Activated naive CD4-positive, alpha-beta T cell (primary cell): Measurements from ENCODE around the gene PRKCB.

Source experiments
- DNase-seq, 4 experiments: peaks; one replicate each; lab custom pipeline; 2025; lab: John Stamatoyannopoulos, UW

PRKCB gene

GRCh38 chr16:23941963-23942564, 106.3 kb downstream of the PRKCB start:
- DNase-seq = no peak

- no peak for DNase-seq
These were observed 107.8 kb downstream of the PRKCB start for GRCh38 chr16:23943604-23944003.

GRCh38 chr16:23944381-23944780, 108.6 kb downstream of the PRKCB start:
- no peak for DNase-seq

- no peak for DNase-seq
These were observed 109.5 kb downstream of the PRKCB start for GRCh38 chr16:23945243-23945642.

GRCh38 chr16:23947838-23948237, 112.1 kb downstream of the PRKCB start:
- no peak for DNase-seq

- DNase-seq = peak in 2 of 4 experiments; percentile 27 to 40
These were observed 113.2 kb downstream of the PRKCB start for GRCh38 chr16:23948949-23949411.

GRCh38 chr16:23949630-23950290, 114.0 kb downstream of the PRKCB start:
- DNase-seq = peak in 2 of 4 experiments; percentile 63 to 64

GRCh38 chr16:23950291-23950894, 114.6 kb downstream of the PRKCB start:
- DNase-seq = no peak

GRCh38 chr16:23950898-23951297, 115.1 kb downstream of the PRKCB start:
- DNase-seq = no peak

GRCh38 chr16:23952128-23952970, 116.6 kb downstream of the PRKCB start:
- DNase-seq = peak in 1 of 4 experiments; percentile 12

- DNase-seq = no peak
These were observed 117.2 kb downstream of the PRKCB start for GRCh38 chr16:23952971-23953300.

- DNase-seq = no peak
These were observed 117.7 kb downstream of the PRKCB start for GRCh38 chr16:23953476-23953875.

GRCh38 chr16:23955088-23955487, 119.3 kb downstream of the PRKCB start:
- no peak for DNase-seq

- DNase-seq = no peak
These were observed 121.5 kb downstream of the PRKCB start for GRCh38 chr16:23957287-23957686.

- DNase-seq = no peak
These were observed 123.4 kb downstream of the PRKCB start for GRCh38 chr16:23959072-23959751.

GRCh38 chr16:23959752-23960072, 123.9 kb downstream of the PRKCB start:
- no peak for DNase-seq

- no peak for DNase-seq
These were observed 124.5 kb downstream of the PRKCB start for GRCh38 chr16:23960081-23960885.

- peak in 1 of 4 experiments; percentile 13 for DNase-seq
These were observed 126.2 kb downstream of the PRKCB start for GRCh38 chr16:23962001-23962400.

- DNase-seq = no peak
These were observed 128.4 kb downstream of the PRKCB start for GRCh38 chr16:23964136-23964535.

GRCh38 chr16:23965137-23965733, 129.5 kb downstream of the PRKCB start:
- no peak for DNase-seq
